HG03432 (cell line): ENCODE results near the gene ZFAND2B.

Source experiments
- ATAC-seq: cut with Tn5 transposase; IDR thresholded peaks from one replicate; pipeline ENCODE4 v1.9.1; 2021; ENCODE audit warnings: mild to moderate bottlenecking, moderate library complexity; ENCODE audit not compliant: unreplicated experiment

Gene ZFAND2B

GRCh38 chr2:219204425-219205164 lies 2.0 kb upstream of the ZFAND2B start:
- no peak for ATAC-seq

GRCh38 chr2:219205165-219205538 lies 1.4 kb upstream of the ZFAND2B start:
- ATAC-seq = no peak

- ATAC-seq = no peak
Observed at GRCh38 chr2:219205981-219206327, 628 bp upstream of the ZFAND2B start.

GRCh38 chr2:219207134-219207883 lies 727 bp downstream of the ZFAND2B start:
- no peak for ATAC-seq

- no peak for ATAC-seq
Observed at GRCh38 chr2:219207884-219208740, 1.5 kb downstream of the ZFAND2B start.

- ATAC-seq = no peak
Observed at GRCh38 chr2:219209236-219210195, 2.9 kb downstream of the ZFAND2B start.

- ATAC-seq = no peak
Observed at GRCh38 chr2:219210196-219210885, 3.8 kb downstream of the ZFAND2B start.

- no peak for ATAC-seq
Observed at GRCh38 chr2:219210886-219211362, 4.3 kb downstream of the ZFAND2B start.

- no peak for ATAC-seq
Observed at GRCh38 chr2:219213026-219213415, 6.4 kb downstream of the ZFAND2B start.

GRCh38 chr2:219213486-219214071 lies 7.0 kb downstream of the ZFAND2B start:
- ATAC-seq = no peak

- ATAC-seq = no peak
Observed at GRCh38 chr2:219214141-219214540, 7.6 kb downstream of the ZFAND2B start.

GRCh38 chr2:219214786-219215185 lies 8.2 kb downstream of the ZFAND2B start:
- ATAC-seq = no peak

GRCh38 chr2:219215871-219216534 lies 9.4 kb downstream of the ZFAND2B start:
- no peak for ATAC-seq

GRCh38 chr2:219216535-219216915 lies 9.9 kb downstream of the ZFAND2B start:
- no peak for ATAC-seq

- ATAC-seq = no peak
Observed at GRCh38 chr2:219218217-219218731, 11.7 kb downstream of the ZFAND2B start.

- peak; percentile 82 for ATAC-seq
Observed at GRCh38 chr2:219218732-219219701, 12.4 kb downstream of the ZFAND2B start, which contains the start of gene ABCB6. ABCB6 (minus strand) TSS chr2:219218958; CDS start chr2:219218673, 285 bp downstream.

GRCh38 chr2:219219784-219220532 lies 13.4 kb downstream of the ZFAND2B start:
- no peak for ATAC-seq
